Adrenal gland (tissue), 12 donors: Measurements from ENCODE around the gene HDAC11. TPM values are rescaled to one million over a fixed set of nuclear protein-coding genes. Genes with fewer than 3 reads are reported as not detected.
"Not testable (repeated sequence)": the region's sequence is repeated elsewhere in the genome, so short reads cannot be mapped to it uniquely, and the experiment has no call there.

Experiments used
- DNase-seq, 7 donors: peaks; one replicate each; pipeline ENCODE4 v3.0.0-alpha.2; 2019 to 2020
- H3K27ac ChIP-seq, 5 donors: fragments of 200-600 bp; sonication (generic) in 4 of 5; 1 replicate in 3 of 5; 2 replicates in 2 of 5; pipeline versions ENCODE4 v1.5.1 to v1.8.0; 2016 to 2020; ENCODE audit warnings: mild to moderate bottlenecking in 1 of 5
- H3K27me3 ChIP-seq: fragments of 200-600 bp; 2 replicates; pipeline ENCODE4 v1.8.0; 2021
- H3K36me3 ChIP-seq, 2 donors: fragments of 200-600 bp; replicated peaks in 1 of 2; 1 replicate in 1 of 2; 2 replicates in 1 of 2; pipeline versions ENCODE4 v1.5.1 to v1.8.0; 2018 to 2022
- H3K4me1 ChIP-seq, 2 donors: fragments of 200-600 bp; replicated peaks in 1 of 2; 1 replicate in 1 of 2; 2 replicates in 1 of 2; pipeline versions ENCODE4 v1.5.1 to v1.8.0; 2018 to 2021
- H3K4me3 ChIP-seq, 4 donors: fragments of 200-600 bp; sonication (generic) in 3 of 4; one replicate each; pipeline ENCODE4 v1.5.1; 2016 to 2018
- H3K9me3 ChIP-seq, 3 donors: fragments of 200-600 bp; sonication (generic) in 1 of 3; replicated peaks in 1 of 3; 1 replicate in 2 of 3; 2 replicates in 1 of 3; pipeline versions ENCODE4 v1.5.1 to v1.8.0; 2016 to 2021
- POLR2A ChIP-seq, 2 donors: fragments of 450-650 bp; IDR thresholded peaks; one replicate each; pipeline ENCODE4 v1.6.1; 2017; ENCODE audit warnings: antibody characterized with exemption in 2 of 2, mild to moderate bottlenecking in 2 of 2, moderate library complexity in 1 of 2
- WGBS, 4 donors: extraction: QIAGEN DNeasy Blood & Tissue Kit in 2 of 4; methylation state at CpG; one replicate each; pipeline versions ENCODE4 v1.1.5 to v1.1.7; 2013 to 2017; 5-methylcytosine and 5-hydroxymethylcytosine counted together
- intact Hi-C, 2 donors: fragments of 100-400 bp; cut with DNase I; formaldehyde crosslinking; loops; one replicate each; pipeline versions ENCODE4 v1.14.1 to v1.15.0; 2022 to 2023
- polyA plus RNA-seq, 3 donors: library from polyadenylated mRNA; stranded (reverse); fragments of 200-250 nt in 2 of 3; fragments of 350-450 nt in 1 of 3; fragmentation: Illumina TruSeq in 1 of 3; extraction: RNeasy Lipid Tissue Mini Kit (QIAGEN cat#74804) in 1 of 3; gene quantifications; one replicate each; pipeline ENCODE4 v1.2.3, GENCODE V29; 2013 to 2014
- total RNA-seq, 9 donors: library from RNA; depleted of rRNA in 4 of 9; stranded (reverse); fragments of >200 nt in 4 of 9; fragments of 120-200 nt in 1 of 9; fragmentation: NEBNext Ultra II Directional in 1 of 9; extraction: Animal tissue kit (Norgen Biotek cat#: 25700) in 1 of 9; gene quantifications; one replicate each; pipeline versions ENCODE4 v1.1.0 to v1.2.4, GENCODE V29; 2013 to 2023
- TF ChIP-seq, protein P1 (sequence below), 6 experiments: fragments of 450-650 bp in 4 of 6; fragments of 200-600 bp in 2 of 6; sonication (generic) in 1 of 6; IDR thresholded peaks; 1 replicate in 5 of 6; 2 replicates in 1 of 6; pipeline versions ENCODE4 v1.5.1 to v1.8.0; 2016 to 2021; ENCODE audit warnings: antibody characterized with exemption in 6 of 6, mild to moderate bottlenecking in 2 of 6, moderate library complexity in 1 of 6
- donor health status: healthy with polysubstance abuse.
- donor health status: Bipolar disorder and iron deficiency.
- donor health status: DM: yes; HTN: yes; CAD: no.
- donor health status: DM: no; HTN: no; CAD: no.
- donor health status: DM: no; HTN: no; CAD: no.
- donor health status: DM: yes; HTN: yes; CAD: no.

Gene HDAC11
- total and polyA plus RNA-seq, 12 donors, result 6.9 to 58.0 (median 15.9) TPM

DNA sequence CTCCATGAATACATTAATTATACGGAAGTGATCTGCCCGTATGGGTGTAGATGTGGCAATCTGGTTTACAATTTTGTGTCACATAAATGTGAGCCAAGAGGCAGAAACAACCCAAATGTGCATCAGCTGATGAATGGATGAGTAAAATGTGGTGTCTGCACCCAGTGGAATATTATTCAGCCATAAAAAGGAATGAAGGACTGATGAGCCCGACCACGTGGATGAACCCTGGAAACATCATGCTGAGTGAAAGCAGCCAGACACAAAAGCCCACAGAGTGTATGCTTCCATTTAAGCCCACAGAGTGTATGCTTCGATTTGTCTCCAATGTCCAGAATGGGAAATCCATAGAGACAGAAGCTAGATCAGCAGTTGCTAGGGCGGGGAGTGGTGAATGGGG, 41.2 kb downstream of the HDAC11 start:
- intact Hi-C loops, result no loop called here
- WGBS, 4 donors, result 57 to 78% (median 60%) methylated on average over 6 of the region's 6 CpGs
- Histone ChIP-seq H3K27ac (no peak overlapping the region), H3K36me3 (no peaks in the 10 kb centered on the region), H3K4me3 (no peak overlapping the region), H3K9me3 (no peaks in the 10 kb centered on the region), H3K4me1 (no peaks in the 10 kb centered on the region), H3K27me3 (no peaks in the 10 kb centered on the region)
- no peak for TF ChIP-seq POLR2A (IDR thresholded peaks at IDR 0.05)
- TF ChIP-seq, protein P1, sequence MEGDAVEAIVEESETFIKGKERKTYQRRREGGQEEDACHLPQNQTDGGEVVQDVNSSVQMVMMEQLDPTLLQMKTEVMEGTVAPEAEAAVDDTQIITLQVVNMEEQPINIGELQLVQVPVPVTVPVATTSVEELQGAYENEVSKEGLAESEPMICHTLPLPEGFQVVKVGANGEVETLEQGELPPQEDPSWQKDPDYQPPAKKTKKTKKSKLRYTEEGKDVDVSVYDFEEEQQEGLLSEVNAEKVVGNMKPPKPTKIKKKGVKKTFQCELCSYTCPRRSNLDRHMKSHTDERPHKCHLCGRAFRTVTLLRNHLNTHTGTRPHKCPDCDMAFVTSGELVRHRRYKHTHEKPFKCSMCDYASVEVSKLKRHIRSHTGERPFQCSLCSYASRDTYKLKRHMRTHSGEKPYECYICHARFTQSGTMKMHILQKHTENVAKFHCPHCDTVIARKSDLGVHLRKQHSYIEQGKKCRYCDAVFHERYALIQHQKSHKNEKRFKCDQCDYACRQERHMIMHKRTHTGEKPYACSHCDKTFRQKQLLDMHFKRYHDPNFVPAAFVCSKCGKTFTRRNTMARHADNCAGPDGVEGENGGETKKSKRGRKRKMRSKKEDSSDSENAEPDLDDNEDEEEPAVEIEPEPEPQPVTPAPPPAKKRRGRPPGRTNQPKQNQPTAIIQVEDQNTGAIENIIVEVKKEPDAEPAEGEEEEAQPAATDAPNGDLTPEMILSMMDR (IDR thresholded peaks at IDR 0.05), result no peak
- no peak for DNase-seq

DNA sequence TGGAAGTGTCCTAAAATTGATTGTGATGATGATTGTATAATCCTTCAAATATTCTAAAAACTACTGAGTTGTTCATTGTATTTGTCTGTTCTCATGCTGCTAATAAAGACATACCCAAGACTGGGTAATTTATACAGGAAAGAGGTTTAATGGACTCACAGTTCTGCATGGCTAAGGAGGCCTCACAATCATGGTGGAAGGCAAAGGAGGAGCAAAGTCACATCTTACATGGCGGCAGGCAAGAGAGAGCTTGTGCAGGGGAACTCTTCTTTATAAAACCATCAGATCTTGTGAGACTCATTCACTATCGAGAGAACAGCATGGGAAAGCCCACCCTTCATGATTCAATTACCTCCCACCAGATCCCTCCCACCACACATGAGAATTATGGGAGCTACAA, 41.6 kb downstream of the HDAC11 start:
- H3K4me1 ChIP-seq, intact Hi-C loops, H3K9me3 ChIP-seq, H3K27ac ChIP-seq, H3K27me3 ChIP-seq, H3K36me3 ChIP-seq, H3K4me3 ChIP-seq, DNase-seq: not testable (repeated sequence)
- WGBS, 4 donors, result 89 to 100% (median 95%) methylated on average over 2 of the region's 2 CpGs

DNA sequence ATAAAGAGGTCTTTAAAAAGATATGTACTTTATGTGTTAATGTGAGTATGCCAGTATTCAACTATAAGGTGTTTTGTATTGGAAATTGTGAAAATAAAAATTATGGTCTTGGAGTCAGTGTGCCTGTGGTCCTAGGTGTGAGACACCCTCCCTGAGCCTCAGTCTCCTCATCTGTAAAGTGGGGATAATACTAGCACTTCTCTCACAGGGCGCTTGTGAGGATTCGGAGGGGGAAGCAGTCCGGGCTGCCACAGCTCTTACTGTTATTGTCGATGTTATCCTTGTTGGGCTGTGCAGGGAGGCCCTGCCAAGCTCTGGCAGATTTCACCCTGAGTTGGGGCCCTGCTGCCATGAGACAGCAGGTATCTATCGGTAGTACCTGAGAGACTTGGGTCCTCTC, 42.1 kb downstream of the HDAC11 start:
- intact Hi-C loops, result no loop called here
- 93 to 95% (median 94%) methylated on average over 4 to 5 of the region's 5 CpGs for WGBS, 4 donors
- H3K27ac ChIP-seq, result no peak overlapping the region
- H3K9me3 ChIP-seq, result no peaks in the 10 kb centered on the region
- no peaks in the 10 kb centered on the region for H3K36me3 ChIP-seq
- H3K4me3 ChIP-seq, result no peak overlapping the region
- no peaks in the 10 kb centered on the region for H3K27me3 ChIP-seq
- TF ChIP-seq, protein P1 (IDR thresholded peaks at IDR 0.05), result no peak
- TF ChIP-seq POLR2A (IDR thresholded peaks at IDR 0.05), result no peak
- H3K4me1 ChIP-seq, result no peaks in the 10 kb centered on the region
- no peak for DNase-seq

DNA sequence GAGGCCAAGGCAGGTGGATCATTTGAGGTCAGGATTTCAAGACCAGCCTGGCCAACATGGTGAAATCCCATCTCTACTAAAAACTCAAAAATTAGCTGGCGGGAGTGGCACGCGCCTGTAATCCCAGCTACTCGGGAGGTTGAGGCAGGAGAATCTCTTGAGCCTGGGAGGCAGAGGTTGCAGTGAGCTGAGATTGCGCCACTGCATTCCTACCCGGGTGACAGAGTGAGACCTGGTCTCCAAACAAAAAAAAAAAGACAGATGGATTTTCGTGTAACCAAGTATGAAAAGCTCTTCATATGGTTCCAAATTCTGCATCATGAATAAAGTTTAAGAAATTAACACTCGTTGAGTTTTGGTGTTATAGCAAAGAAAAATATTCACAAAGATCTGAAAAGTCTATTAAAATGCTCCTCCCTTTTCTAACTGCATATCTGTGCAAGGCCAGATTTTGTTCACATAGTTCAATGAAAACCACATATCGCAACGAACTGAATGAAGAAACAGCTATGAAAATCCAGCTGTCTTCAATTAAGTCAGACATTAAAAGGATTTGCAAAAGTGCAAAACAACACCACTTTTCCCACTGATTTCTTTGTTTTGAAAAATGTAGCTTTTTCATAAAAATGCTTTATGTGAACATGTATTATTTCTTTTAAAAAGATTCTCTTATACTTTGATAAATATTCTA, 45.0 kb downstream of the HDAC11 start:
- no peaks in the 10 kb centered on the region for H3K4me1 ChIP-seq
- no peak for DNase-seq
- no peaks in the 10 kb centered on the region for H3K27me3 ChIP-seq
- intact Hi-C loops, result no loop called here
- H3K27ac ChIP-seq, result no peak overlapping the region
- TF ChIP-seq, protein P1 (IDR thresholded peaks at IDR 0.05), result no peak
- TF ChIP-seq POLR2A (IDR thresholded peaks at IDR 0.05), result no peak
- H3K36me3 ChIP-seq, result no peaks in the 10 kb centered on the region
- 75 to 79% (median 77%) methylated on average over 10 of the region's 10 CpGs for whole genome bisulfite sequencing, 4 donors
- H3K9me3 ChIP-seq, result no peaks in the 10 kb centered on the region
- H3K4me3 ChIP-seq, result no peak overlapping the region
